Measurements from ENCODE around the gene DAPK2.
A peak's percentile ranks its signal among the peaks of the same experiment; 100 is the strongest.

The DAPK2 gene

GRCh38 chr15:63891768-63892133 lies 154.5 kb downstream of the DAPK2 start:
- Histone ChIP-seq H3K36me3 (ENCODE audit: insufficient read depth) (no peaks in the 10 kb centered on the region), H3K4me1 (ENCODE audit: low read depth, poor library complexity, severe bottlenecking) (peaks cover 56% of the 10 kb centered on the region), H3K4me3 (IDR thresholded peaks at IDR 0.05; ENCODE audit: insufficient read depth, low read depth, low read length) (no peak overlapping the region), H3K9ac (no peak overlapping the region), H4K20me1 (ENCODE audit: insufficient read depth) (no peaks in the 10 kb centered on the region), H3K4me2 (no peak overlapping the region), H2AFZ (ENCODE audit: low read depth) (no peak overlapping the region), H3K27me3 (ENCODE audit: insufficient read depth, low read depth) (no peaks in the 10 kb centered on the region), H3K79me2 (ENCODE audit: insufficient read depth, low read depth) (no peaks in the 10 kb centered on the region), H3K27ac (no peak overlapping the region)
- TF ChIP-seq CTCF (conservative IDR thresholded peaks at IDR 0.05; ENCODE audit: low read depth, low read length) = no peak

DNA sequence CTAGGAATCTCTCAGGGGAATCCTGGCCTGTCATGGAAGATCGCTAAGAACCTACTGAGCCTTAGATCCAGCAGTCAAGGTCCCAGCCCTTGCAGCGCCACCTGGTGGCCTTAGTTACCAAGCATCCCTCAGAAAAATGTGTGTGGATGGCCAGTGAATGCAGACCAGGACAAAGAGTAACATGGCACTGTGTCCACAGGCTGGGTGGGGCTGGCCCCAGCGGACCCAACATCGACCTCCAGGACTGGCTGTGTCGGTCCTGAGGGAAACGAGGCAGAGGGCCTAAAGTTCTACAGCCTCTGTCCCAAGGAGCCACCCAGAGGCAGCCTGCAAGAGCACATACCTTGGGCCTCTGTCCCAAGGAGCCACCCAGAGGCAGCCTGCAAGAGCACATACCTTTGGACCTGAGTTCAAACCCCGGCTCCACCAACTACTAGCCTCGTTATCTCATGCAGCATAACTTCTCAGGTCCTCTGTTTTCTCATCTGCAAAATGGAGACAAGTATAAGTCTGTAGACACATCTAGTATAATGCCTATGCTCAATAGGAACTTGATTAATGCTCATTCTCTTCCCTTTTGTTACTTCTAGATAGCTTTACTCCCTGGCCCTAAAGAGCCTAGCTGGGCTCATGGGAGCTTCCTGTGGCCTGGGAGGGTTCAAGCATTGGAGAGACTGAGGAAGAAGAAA lies 155.1 kb downstream of the DAPK2 start:
- Histone ChIP-seq H3K79me2 (ENCODE audit: insufficient read depth, low read depth) (no peaks in the 10 kb centered on the region), H3K4me3 (IDR thresholded peaks at IDR 0.05; ENCODE audit: insufficient read depth, low read depth, low read length) (no peak overlapping the region), H3K4me2 (no peak overlapping the region), H3K4me1 (ENCODE audit: low read depth, poor library complexity, severe bottlenecking) (peaks cover 51% of the 10 kb centered on the region), H2AFZ (ENCODE audit: low read depth) (no peak overlapping the region), H3K27me3 (ENCODE audit: insufficient read depth, low read depth) (no peaks in the 10 kb centered on the region), H3K27ac (no peak overlapping the region), H3K9ac (no peak overlapping the region), H4K20me1 (ENCODE audit: insufficient read depth) (no peaks in the 10 kb centered on the region), H3K36me3 (ENCODE audit: insufficient read depth) (no peaks in the 10 kb centered on the region)
- TF ChIP-seq CTCF (conservative IDR thresholded peaks at IDR 0.05; ENCODE audit: low read depth, low read length) = peak; percentile 94

- Histone ChIP-seq H3K27ac (no peak overlapping the region), H3K79me2 (ENCODE audit: insufficient read depth, low read depth) (no peaks in the 10 kb centered on the region), H3K36me3 (ENCODE audit: insufficient read depth) (no peaks in the 10 kb centered on the region), H3K9ac (no peak overlapping the region), H3K27me3 (ENCODE audit: insufficient read depth, low read depth) (no peaks in the 10 kb centered on the region), H3K4me2 (no peak overlapping the region), H3K4me3 (IDR thresholded peaks at IDR 0.05; ENCODE audit: insufficient read depth, low read depth, low read length) (no peak overlapping the region), H2AFZ (ENCODE audit: low read depth) (no peak overlapping the region), H3K4me1 (ENCODE audit: low read depth, poor library complexity, severe bottlenecking) (peaks cover 46% of the 10 kb centered on the region), H4K20me1 (ENCODE audit: insufficient read depth) (no peaks in the 10 kb centered on the region)
- no peak for TF ChIP-seq CTCF (conservative IDR thresholded peaks at IDR 0.05; ENCODE audit: low read depth, low read length)
These were observed 155.7 kb downstream of the DAPK2 start for GRCh38 chr15:63890617-63891016.

DNA sequence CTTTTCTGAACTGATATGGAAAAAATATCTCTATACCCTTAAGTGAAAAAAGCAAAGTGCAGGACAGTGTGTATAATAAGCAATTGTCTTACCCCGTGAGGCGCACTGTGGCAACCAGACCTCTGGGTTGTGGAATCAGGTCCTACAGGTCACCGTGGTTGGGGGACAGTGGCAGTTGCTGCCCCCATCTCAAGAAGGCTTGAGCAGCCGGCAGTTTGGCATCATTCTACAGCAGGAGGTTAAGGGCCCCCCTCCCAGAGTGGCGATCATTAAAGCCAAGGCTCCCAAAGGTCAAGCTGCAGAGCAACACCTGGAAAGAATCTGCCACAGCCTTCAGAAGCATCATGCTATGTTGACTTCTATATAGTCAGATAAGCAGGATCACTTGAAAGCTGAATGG lies 156.5 kb downstream of the DAPK2 start:
- no peak overlapping the region for H3K27ac ChIP-seq
- H3K4me3 ChIP-seq (IDR thresholded peaks at IDR 0.05; ENCODE audit: insufficient read depth, low read depth, low read length) = no peak overlapping the region

More for the DNA sequence above, 156.5 kb downstream of the DAPK2 start:
- H3K36me3 ChIP-seq (ENCODE audit: insufficient read depth) = no peaks in the 10 kb centered on the region
- no peaks in the 10 kb centered on the region for H4K20me1 ChIP-seq (ENCODE audit: insufficient read depth)
- no peak overlapping the region for H2AFZ ChIP-seq (ENCODE audit: low read depth)
- no peaks in the 10 kb centered on the region for H3K79me2 ChIP-seq (ENCODE audit: insufficient read depth, low read depth)
- TF ChIP-seq CTCF (conservative IDR thresholded peaks at IDR 0.05; ENCODE audit: low read depth, low read length) = no peak
- no peaks in the 10 kb centered on the region for H3K27me3 ChIP-seq (ENCODE audit: insufficient read depth, low read depth)
- H3K9ac ChIP-seq = no peak overlapping the region
- H3K4me2 ChIP-seq = no peak overlapping the region
- H3K4me1 ChIP-seq (ENCODE audit: low read depth, poor library complexity, severe bottlenecking) = peaks cover 38% of the 10 kb centered on the region

All from KMS-11 (cell line).